C4-2B (cell line): ENCODE measurements around the gene MAGI2.

Source experiments
- H3K27ac ChIP-seq: fragments of 450-650 bp; 2 replicates; pipeline ENCODE4 v1.5.1; 2017
- ZFX ChIP-seq: fragments of 450-650 bp; IDR thresholded peaks from 2 replicates; pipeline ENCODE4 v1.6.1; 2017
- TF ChIP-seq, protein P1 (sequence below): fragments of 450-650 bp; conservative IDR thresholded peaks from 2 replicates; pipeline ENCODE4 v1.5.1; 2017; ENCODE audit warnings: mild to moderate bottlenecking

The MAGI2 gene

DNA sequence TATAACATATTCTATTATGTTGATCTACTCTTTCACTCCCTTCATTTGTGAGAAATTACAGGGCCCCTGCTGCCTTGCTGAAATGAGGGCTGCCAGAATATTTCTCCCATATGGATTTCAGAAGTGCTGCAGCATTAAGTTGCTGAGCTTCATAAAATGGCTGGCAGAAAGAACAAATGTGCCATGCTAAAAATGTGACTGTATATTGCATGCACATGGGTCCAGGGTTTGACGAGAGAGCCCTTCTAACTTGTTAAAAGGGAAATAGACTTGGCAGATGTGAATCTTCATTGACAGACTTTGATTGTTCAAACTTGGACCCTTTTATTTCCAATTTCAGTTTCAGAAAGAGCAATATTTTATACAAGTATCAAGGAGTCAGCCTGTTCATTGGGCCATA is 1186.3 kb downstream of the MAGI2 start:
- TF ChIP-seq, protein P1, sequence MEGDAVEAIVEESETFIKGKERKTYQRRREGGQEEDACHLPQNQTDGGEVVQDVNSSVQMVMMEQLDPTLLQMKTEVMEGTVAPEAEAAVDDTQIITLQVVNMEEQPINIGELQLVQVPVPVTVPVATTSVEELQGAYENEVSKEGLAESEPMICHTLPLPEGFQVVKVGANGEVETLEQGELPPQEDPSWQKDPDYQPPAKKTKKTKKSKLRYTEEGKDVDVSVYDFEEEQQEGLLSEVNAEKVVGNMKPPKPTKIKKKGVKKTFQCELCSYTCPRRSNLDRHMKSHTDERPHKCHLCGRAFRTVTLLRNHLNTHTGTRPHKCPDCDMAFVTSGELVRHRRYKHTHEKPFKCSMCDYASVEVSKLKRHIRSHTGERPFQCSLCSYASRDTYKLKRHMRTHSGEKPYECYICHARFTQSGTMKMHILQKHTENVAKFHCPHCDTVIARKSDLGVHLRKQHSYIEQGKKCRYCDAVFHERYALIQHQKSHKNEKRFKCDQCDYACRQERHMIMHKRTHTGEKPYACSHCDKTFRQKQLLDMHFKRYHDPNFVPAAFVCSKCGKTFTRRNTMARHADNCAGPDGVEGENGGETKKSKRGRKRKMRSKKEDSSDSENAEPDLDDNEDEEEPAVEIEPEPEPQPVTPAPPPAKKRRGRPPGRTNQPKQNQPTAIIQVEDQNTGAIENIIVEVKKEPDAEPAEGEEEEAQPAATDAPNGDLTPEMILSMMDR = no peak
- no peak for TF ChIP-seq ZFX

DNA sequence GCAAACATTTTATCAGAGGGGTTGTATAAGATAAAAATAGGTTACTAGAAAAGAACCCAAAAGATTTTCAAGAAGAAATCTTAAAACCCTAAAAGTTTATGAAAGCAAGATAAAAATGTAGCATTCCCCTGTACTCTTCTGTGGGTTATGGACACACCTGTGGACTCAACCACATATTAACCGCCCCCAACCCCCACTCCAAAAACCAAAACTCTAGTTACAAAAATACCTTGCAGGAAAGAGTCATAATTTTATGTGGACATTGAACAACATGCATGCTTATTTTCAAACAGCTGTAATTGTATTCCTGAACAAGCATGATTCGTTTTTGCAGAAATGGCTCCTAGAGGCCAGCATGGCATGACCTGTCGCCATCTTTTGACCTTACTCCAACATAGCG is 1188.0 kb downstream of the MAGI2 start:
- no peak overlapping the region for H3K27ac ChIP-seq
- TF ChIP-seq ZFX = no peak
- TF ChIP-seq, protein P1 = no peak

More for the DNA sequence above, 1186.3 kb downstream of the MAGI2 start:
- no peak overlapping the region for H3K27ac ChIP-seq

DNA sequence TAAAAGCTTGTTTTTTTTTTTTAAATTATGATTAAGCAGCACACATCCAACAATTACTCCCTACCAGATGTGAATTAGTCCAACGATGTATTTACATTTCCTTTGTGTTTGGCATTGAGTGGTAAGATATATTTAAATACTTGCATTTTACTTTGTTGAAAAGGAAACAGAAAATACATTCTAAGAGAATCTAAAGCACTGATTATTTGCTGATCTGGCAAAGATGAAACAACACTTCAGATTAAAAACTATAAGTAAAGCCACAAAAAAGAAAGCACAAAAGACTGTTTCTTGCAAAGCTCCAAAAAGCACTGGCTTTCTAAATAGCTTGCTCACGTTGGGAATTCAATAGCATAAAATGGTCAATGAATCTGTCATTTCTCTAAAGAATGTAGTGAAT is 1188.4 kb downstream of the MAGI2 start:
- no peak overlapping the region for H3K27ac ChIP-seq

DNA sequence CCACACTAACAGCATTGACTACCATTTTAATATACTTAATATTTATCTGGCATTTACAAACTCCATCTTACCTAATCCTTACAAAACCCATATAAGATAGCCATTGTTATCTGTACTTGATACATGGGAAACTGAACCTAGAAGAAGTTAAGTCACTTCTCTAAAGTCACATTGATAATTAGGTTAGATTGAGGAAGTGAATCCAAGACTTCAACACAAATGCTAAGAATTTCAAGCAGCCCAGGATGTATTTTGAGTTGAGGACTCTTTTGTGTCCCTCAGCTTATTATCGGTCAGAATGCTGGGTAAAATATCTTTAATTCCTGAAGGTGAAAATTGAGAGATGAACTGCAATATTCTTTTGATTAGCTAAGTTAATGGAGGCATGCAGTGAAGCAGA is 1189.4 kb downstream of the MAGI2 start:
- TF ChIP-seq, protein P1 = no peak
- TF ChIP-seq ZFX = no peak
- H3K27ac ChIP-seq = no peak overlapping the region

More for the DNA sequence above, 1188.4 kb downstream of the MAGI2 start:
- no peak for TF ChIP-seq ZFX
- TF ChIP-seq, protein P1 = no peak

DNA sequence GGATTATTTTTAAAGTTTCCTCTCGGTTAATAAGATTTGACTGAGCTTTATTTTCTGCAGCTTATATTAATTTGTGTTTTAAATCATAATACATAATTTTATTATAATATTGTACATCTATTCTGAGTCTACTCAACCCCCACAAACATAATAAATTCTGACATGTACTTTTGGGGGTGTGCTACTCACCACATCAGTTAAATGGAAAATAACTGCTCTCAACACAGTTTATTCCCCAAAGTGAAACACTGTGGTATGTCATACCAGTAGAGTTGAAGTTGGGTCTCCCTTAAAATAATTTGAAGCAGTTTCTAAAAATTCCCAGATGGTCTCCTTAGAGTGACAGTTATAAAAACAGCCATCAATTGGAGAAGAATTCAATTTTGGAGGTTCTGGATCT is 1191.7 kb downstream of the MAGI2 start:
- no peak overlapping the region for H3K27ac ChIP-seq
- TF ChIP-seq ZFX = no peak
- TF ChIP-seq, protein P1 = no peak

DNA sequence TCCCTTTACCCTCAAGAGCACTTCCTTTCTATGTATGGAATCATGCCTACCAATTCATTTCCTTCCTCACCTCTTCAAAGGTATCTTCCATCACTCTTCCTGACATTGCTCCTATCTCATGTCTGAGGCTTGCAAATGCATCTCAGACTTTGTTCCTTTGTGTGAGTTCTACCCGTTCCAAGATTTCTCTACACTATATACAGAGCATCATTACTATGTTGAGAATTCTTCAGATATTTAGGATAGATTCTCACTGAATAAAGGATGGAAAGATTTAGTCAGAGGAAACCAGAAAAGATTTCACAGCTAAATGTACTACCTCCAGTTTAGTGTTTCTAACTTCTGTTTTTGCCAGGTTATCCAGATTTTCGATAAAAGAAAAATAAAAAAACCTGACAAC is 1192.2 kb downstream of the MAGI2 start:
- no peak for TF ChIP-seq ZFX
- TF ChIP-seq, protein P1 = no peak
- no peak overlapping the region for H3K27ac ChIP-seq

DNA sequence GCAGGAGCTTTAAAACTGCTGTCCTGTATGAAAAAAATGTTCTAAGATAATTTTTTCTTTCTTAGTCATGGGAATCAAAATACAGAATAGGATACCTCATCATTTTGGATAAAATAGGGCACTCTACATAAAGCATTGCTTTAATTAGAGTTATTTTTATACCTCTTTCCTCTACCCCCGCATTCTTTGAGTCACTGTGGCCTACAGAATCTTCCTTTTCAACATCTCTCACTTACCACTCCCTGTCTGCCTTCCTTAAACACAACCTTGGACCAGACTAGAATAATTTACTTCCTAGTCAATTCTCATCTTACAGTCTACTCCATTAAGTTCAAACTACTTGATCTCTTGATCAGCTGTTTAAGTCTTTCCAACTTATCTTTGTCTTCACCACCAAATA is 1192.6 kb downstream of the MAGI2 start:
- H3K27ac ChIP-seq = no peak overlapping the region
- no peak for TF ChIP-seq ZFX
- TF ChIP-seq, protein P1 = no peak
